ENCODE results near the gene PIK3C2G. TPM values are rescaled to one million over a fixed set of nuclear protein-coding genes. Genes with fewer than 3 reads are reported as not detected.

Gene PIK3C2G
- total RNA-seq, 1 donor from 2014 or later, result not detected

DNA sequence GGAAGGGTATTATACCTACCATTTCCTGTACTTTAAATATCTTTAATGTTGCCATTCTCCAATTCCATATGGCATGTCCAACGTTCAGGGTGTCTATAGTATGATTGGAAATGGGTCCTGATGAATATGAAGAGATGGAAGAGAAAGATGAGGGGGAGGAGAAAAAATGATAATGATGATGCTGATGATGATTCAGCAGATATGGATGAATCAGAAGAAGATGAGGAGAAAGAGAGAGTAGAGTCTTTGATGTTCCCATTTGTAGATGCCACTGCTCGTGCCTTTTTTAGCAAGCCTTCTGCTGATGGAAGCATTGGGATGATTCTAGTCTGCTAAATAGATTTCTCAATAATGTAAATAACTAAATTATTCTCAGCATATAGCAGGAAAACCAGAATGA lies 163.5 kb downstream of the PIK3C2G start:
- no peaks in the 10 kb centered on the region for H4K20me1 ChIP-seq (ENCODE audit: low read depth)
- H3K79me2 ChIP-seq (ENCODE audit: low read depth), result no peaks in the 10 kb centered on the region
- no peak overlapping the region for H3K4me3 Mint-ChIP-seq
- no peak overlapping the region for H2AFZ ChIP-seq (replicated peaks)
- no peak overlapping the region for H3K27ac ChIP-seq
- no peak overlapping the region for H3K4me3 ChIP-seq
- H3K36me3 ChIP-seq, result no peaks in the 10 kb centered on the region
- no peaks in the 10 kb centered on the region for H3K27me3 Mint-ChIP-seq (ENCODE audit: insufficient read depth, low read depth)
- no peak overlapping the region for H3K4me2 ChIP-seq
- H3K27ac Mint-ChIP-seq, result no peak overlapping the region
- H3F3A ChIP-seq (ENCODE audit: low read depth), result no peaks in the 10 kb centered on the region
- H3K9me3 ChIP-seq (ENCODE audit: low read depth), result no peaks in the 10 kb centered on the region
- DNase-seq (ENCODE audit: low spot score), result no peak
- no peak overlapping the region for H3K9ac ChIP-seq
- peaks cover 2% of the 10 kb centered on the region for H3K9me3 Mint-ChIP-seq
- H3K27me3 ChIP-seq, result no peaks in the 10 kb centered on the region
- TF ChIP-seq EZH2 (IDR thresholded peaks at IDR 0.05) (no peak), EZH2phosphoT487 (IDR thresholded peaks at IDR 0.05) (no peak), CTCF (IDR thresholded peaks at IDR 0.05) (no peak)
- H3K4me1 ChIP-seq, result no peaks in the 10 kb centered on the region
- no peaks in the 10 kb centered on the region for H3K36me3 Mint-ChIP-seq
- no peaks in the 10 kb centered on the region for H3K4me1 Mint-ChIP-seq

- no peaks in the 10 kb centered on the region for H3K79me2 ChIP-seq (ENCODE audit: low read depth)
- no peak for DNase-seq (ENCODE audit: low spot score)
- peaks cover 14% of the 10 kb centered on the region for H3K4me1 Mint-ChIP-seq
- H3K4me3 ChIP-seq, result no peak overlapping the region
- H4K20me1 ChIP-seq (ENCODE audit: low read depth), result no peaks in the 10 kb centered on the region
- H3K9ac ChIP-seq, result no peak overlapping the region
- H3K4me1 ChIP-seq, result peaks cover 14% of the 10 kb centered on the region
- H3K9me3 ChIP-seq (ENCODE audit: low read depth), result no peaks in the 10 kb centered on the region
- no peaks in the 10 kb centered on the region for H3K27me3 Mint-ChIP-seq (ENCODE audit: insufficient read depth, low read depth)
- no peak overlapping the region for H3K27ac ChIP-seq
- no peaks in the 10 kb centered on the region for H3K27me3 ChIP-seq
- H3K36me3 Mint-ChIP-seq, result no peaks in the 10 kb centered on the region
- peaks cover 6% of the 10 kb centered on the region for H3F3A ChIP-seq (ENCODE audit: low read depth)
- no peak overlapping the region for H3K4me3 Mint-ChIP-seq
- H3K4me2 ChIP-seq, result no peak overlapping the region
- H2AFZ ChIP-seq (replicated peaks), result no peak overlapping the region
- TF ChIP-seq CTCF (IDR thresholded peaks at IDR 0.05), result no peak
- H3K27ac Mint-ChIP-seq, result no peak overlapping the region
- H3K9me3 Mint-ChIP-seq, result peaks cover 2% of the 10 kb centered on the region
- H3K36me3 ChIP-seq, result no peaks in the 10 kb centered on the region
These were observed 166.2 kb downstream of the PIK3C2G start for GRCh38 chr12:18427520-18427919.

DNA sequence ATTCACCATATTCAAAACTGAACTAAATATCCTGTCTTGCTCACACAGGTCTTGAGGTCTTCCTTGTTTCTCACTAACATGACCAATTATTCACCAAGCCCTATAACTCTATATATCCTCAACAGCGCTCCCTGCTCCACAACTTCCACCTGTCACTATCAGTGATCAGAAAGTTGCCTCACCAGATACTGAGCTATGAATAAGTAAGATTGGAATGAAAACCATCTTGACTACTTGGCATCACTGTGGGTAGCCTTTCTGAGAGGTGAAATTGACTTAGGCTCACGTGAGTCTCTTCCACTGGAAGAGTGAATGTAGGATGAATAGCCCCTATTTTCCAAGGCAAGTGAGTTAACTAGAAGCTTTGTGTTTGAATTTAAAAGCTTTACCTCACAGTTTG lies 167.1 kb downstream of the PIK3C2G start:
- no peak overlapping the region for H3K27ac Mint-ChIP-seq
- Histone ChIP-seq H3K4me2 (no peak overlapping the region), H3K27me3 (no peaks in the 10 kb centered on the region), H3K27ac (no peak overlapping the region), H3K4me1 (peaks cover 14% of the 10 kb centered on the region), H3K4me3 (no peak overlapping the region), H3F3A (ENCODE audit: low read depth) (peaks cover 6% of the 10 kb centered on the region), H4K20me1 (ENCODE audit: low read depth) (no peaks in the 10 kb centered on the region), H3K9ac (no peak overlapping the region), H3K36me3 (no peaks in the 10 kb centered on the region), H3K9me3 (ENCODE audit: low read depth) (no peaks in the 10 kb centered on the region), H2AFZ (replicated peaks) (no peak overlapping the region), H3K79me2 (ENCODE audit: low read depth) (no peaks in the 10 kb centered on the region)
- no peak for TF ChIP-seq EZH2 (IDR thresholded peaks at IDR 0.05)
- no peak for TF ChIP-seq CTCF (IDR thresholded peaks at IDR 0.05)
- no peak for TF ChIP-seq EZH2phosphoT487 (IDR thresholded peaks at IDR 0.05)
- H3K4me1 Mint-ChIP-seq, result peaks cover 14% of the 10 kb centered on the region
- no peaks in the 10 kb centered on the region for H3K36me3 Mint-ChIP-seq
- no peak for DNase-seq (ENCODE audit: low spot score)
- peaks cover 2% of the 10 kb centered on the region for H3K9me3 Mint-ChIP-seq
- H3K4me3 Mint-ChIP-seq, result no peak overlapping the region
- H3K27me3 Mint-ChIP-seq (ENCODE audit: insufficient read depth, low read depth), result no peaks in the 10 kb centered on the region

DNA sequence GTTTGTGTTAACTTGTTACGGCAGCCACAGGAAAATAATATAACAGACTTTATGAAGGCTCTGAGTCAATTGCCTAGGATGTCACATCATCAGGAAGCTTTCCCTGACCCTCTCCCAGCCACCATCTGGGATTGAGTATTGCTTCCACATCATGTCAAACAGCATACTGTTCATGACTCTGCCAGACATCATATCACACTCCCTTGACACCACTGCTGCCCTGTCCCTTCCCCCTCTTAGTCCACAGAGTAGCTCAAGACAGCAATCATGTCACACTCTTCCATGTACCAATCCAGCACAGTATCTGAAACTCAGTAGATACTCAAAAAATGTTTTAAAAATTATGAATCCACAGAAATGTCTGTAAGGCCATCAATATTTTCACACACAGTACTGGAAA lies 168.0 kb downstream of the PIK3C2G start:
- Histone ChIP-seq H3K4me3 (no peak overlapping the region), H3F3A (ENCODE audit: low read depth) (peaks cover 6% of the 10 kb centered on the region), H3K4me2 (no peak overlapping the region), H3K79me2 (ENCODE audit: low read depth) (no peaks in the 10 kb centered on the region), H3K27ac (no peak overlapping the region), H3K9ac (no peak overlapping the region), H3K27me3 (no peaks in the 10 kb centered on the region), H3K4me1 (peaks cover 14% of the 10 kb centered on the region), H4K20me1 (ENCODE audit: low read depth) (no peaks in the 10 kb centered on the region), H3K36me3 (no peaks in the 10 kb centered on the region), H3K9me3 (ENCODE audit: low read depth) (no peaks in the 10 kb centered on the region), H2AFZ (replicated peaks) (no peak overlapping the region)
- Mint-ChIP-seq H3K27me3 (ENCODE audit: insufficient read depth, low read depth) (no peaks in the 10 kb centered on the region), H3K4me3 (no peak overlapping the region), H3K9me3 (peaks cover 2% of the 10 kb centered on the region), H3K36me3 (no peaks in the 10 kb centered on the region), H3K4me1 (peaks cover 14% of the 10 kb centered on the region), H3K27ac (no peak overlapping the region)
- no peak for DNase-seq (ENCODE audit: low spot score)
- TF ChIP-seq EZH2phosphoT487 (IDR thresholded peaks at IDR 0.05) (no peak), CTCF (IDR thresholded peaks at IDR 0.05) (no peak), EZH2 (IDR thresholded peaks at IDR 0.05) (no peak)
